ENCODE results near the gene KAZN.

DNA sequence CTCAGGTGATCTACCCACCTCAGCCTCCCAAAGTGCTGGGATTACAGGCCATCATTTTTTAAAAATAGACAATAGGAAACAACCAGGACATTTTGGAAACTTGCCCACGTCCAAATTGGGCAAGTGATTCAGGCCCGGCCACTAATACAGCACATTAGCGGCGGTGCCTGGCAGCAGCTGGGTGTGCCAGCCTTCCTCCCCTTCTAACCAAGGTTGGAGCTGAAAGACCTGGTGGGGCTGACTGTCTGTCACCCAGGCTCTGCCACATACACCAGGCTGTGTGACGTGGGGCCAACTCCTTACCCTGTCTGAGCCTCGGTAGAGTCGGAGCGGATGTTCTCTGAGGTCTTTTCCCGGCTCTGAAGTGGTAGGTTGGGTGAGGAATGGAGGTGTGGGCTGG, 525.4 kb downstream of the KAZN start:
- TF ChIP-seq, protein P1, sequence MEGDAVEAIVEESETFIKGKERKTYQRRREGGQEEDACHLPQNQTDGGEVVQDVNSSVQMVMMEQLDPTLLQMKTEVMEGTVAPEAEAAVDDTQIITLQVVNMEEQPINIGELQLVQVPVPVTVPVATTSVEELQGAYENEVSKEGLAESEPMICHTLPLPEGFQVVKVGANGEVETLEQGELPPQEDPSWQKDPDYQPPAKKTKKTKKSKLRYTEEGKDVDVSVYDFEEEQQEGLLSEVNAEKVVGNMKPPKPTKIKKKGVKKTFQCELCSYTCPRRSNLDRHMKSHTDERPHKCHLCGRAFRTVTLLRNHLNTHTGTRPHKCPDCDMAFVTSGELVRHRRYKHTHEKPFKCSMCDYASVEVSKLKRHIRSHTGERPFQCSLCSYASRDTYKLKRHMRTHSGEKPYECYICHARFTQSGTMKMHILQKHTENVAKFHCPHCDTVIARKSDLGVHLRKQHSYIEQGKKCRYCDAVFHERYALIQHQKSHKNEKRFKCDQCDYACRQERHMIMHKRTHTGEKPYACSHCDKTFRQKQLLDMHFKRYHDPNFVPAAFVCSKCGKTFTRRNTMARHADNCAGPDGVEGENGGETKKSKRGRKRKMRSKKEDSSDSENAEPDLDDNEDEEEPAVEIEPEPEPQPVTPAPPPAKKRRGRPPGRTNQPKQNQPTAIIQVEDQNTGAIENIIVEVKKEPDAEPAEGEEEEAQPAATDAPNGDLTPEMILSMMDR (conservative IDR thresholded peaks at IDR 0.05; ENCODE audit: low read length) = no peak
- no peak for TF ChIP-seq EZH2phosphoT487 (IDR thresholded peaks at IDR 0.05; ENCODE audit: borderline replicate concordance)
